Body of pancreas (tissue), 4 donors: ENCODE measurements around the gene ADAT2. TPM values are rescaled to one million over a fixed set of nuclear protein-coding genes. Genes with fewer than 3 reads are reported as not detected.

Experiments used
- ATAC-seq: fragments of 150-250 bp; one replicate; pipeline ENCODE4 v1.9.1; 2016
- DNase-seq, 4 donors: peaks; one replicate each; pipeline ENCODE4 v3.0.0-alpha.2; 2019
- H3K27ac ChIP-seq, 4 donors: fragments of 200-600 bp; sonication (generic); 1 replicate in 3 of 4; 2 replicates in 1 of 4; pipeline versions ENCODE4 v1.5.1 to v1.6.1; 2016 to 2019; ENCODE audit warnings: mild to moderate bottlenecking in 1 of 4, mixed read lengths in 1 of 4, moderate library complexity in 1 of 4
- H3K27me3 ChIP-seq, 2 donors: fragments of 200-600 bp; sonication (generic); one replicate each; pipeline ENCODE4 v1.6.0; 2016; ENCODE audit warnings: mild to moderate bottlenecking in 1 of 2
- H3K36me3 ChIP-seq, 2 donors: fragments of 200-600 bp; sonication (generic); replicated peaks in 1 of 2; 2 replicates each; pipeline ENCODE4 v1.5.1; 2016; ENCODE audit warnings: low read depth in 2 of 2; ENCODE audit not compliant: insufficient read depth in 1 of 2
- H3K4me1 ChIP-seq: fragments of 200-600 bp; sonication (generic); one replicate; pipeline ENCODE4 v1.6.0; 2016
- H3K4me3 ChIP-seq, 2 donors: fragments of 200-600 bp; sonication (generic); 1 replicate in 1 of 2; 2 replicates in 1 of 2; pipeline ENCODE4 v1.5.1; 2016 to 2019
- H3K9me3 ChIP-seq, 3 donors: fragments of 200-600 bp; sonication (generic); 1 replicate in 2 of 3; 2 replicates in 1 of 3; pipeline ENCODE4 v1.5.1; 2016
- CTCF ChIP-seq, 7 experiments: fragments of 450-650 bp in 4 of 7; fragments of 200-600 bp in 3 of 7; sonication (generic) in 3 of 7; IDR thresholded peaks; one replicate each; pipeline ENCODE4 v1.5.1; 2016 to 2019; ENCODE audit warnings: antibody characterized with exemption in 7 of 7
- POLR2A ChIP-seq, 3 donors: fragments of 450-650 bp; IDR thresholded peaks; one replicate each; pipeline ENCODE4 v1.6.1; 2016; ENCODE audit warnings: antibody characterized with exemption in 3 of 3, mild to moderate bottlenecking in 2 of 3
- WGBS, 2 donors: methylation state at CpG; one replicate each; pipeline ENCODE4 v1.1.5; 2017; 5-methylcytosine and 5-hydroxymethylcytosine counted together
- intact Hi-C: fragments of 100-400 bp; cut with DNase I; formaldehyde crosslinking; loops from one replicate; pipeline ENCODE4 v1.15.1; 2023
- small RNA-seq: library from RNA; depleted of rRNA; stranded (forward); fragments of <200 nt; gene quantifications from one replicate; pipeline ENCODE3, GENCODE V24; 2016
- total RNA-seq, 2 donors: library from RNA; depleted of rRNA; stranded (reverse); fragments of >200 nt; gene quantifications; one replicate each; pipeline ENCODE4 v1.1.0, GENCODE V29; 2016

The ADAT2 gene
- total RNA-seq, 2 donors from 2014 or later, result 6.9 to 7.8 TPM

GRCh38 chr6:143374014-143374413, 76.5 kb downstream of the ADAT2 start:
- no peak overlapping the region for H3K4me3 ChIP-seq
- no peaks in the 10 kb centered on the region for H3K4me1 ChIP-seq
- H3K36me3 ChIP-seq, result no peaks in the 10 kb centered on the region
- no peak overlapping the region for H3K27ac ChIP-seq
- intact Hi-C loops, result no loop called here
- H3K27me3 ChIP-seq, result no peaks in the 10 kb centered on the region
- H3K9me3 ChIP-seq, result no peaks in the 10 kb centered on the region
- ATAC-seq (no peak), DNase-seq (no peak)
- WGBS, 2 donors, result 26 to 29% methylated on average over 2 of the region's 2 CpGs
- TF ChIP-seq CTCF (IDR thresholded peaks at IDR 0.05) (no peak), POLR2A (IDR thresholded peaks at IDR 0.05) (no peak)

Small RNA genes lying within 50 kb of the gene (small RNA-seq; reads per million reads assigned to genes)
- gene RNA5SP221, result not detected

Other genes starting within 250 kb of the ADAT2 start
- gene PEX3, start 110 bp upstream of the ADAT2 start, total RNA-seq, result 1 to 10 TPM; 2.0 to 4.4 TPM
- 10 to 100 TPM; 15.3 to 83.1 TPM for gene FUCA2, start 61.0 kb upstream of the ADAT2 start, total RNA-seq
- 10 to 100 TPM; 17.9 to 35.6 TPM for gene PHACTR2, start 227.3 kb upstream of the ADAT2 start, total RNA-seq